Gastrocnemius medialis (tissue), 4 donors: ENCODE results near the gene RRBP1. TPM values are rescaled to one million over a fixed set of nuclear protein-coding genes. Genes with fewer than 3 reads are reported as not detected.

Experiments used
- ATAC-seq, 2 donors: fragments of 150-250 bp; one replicate each; pipeline ENCODE4 v1.9.1; 2016
- DNase-seq, 2 donors: peaks; one replicate each; pipeline ENCODE4 v3.0.0-alpha.2; 2019
- H3K27ac ChIP-seq, 4 donors: fragments of 200-600 bp; sonication (generic); 1 replicate in 1 of 4; 2 replicates in 3 of 4; pipeline ENCODE4 v1.5.1; 2016 to 2018; ENCODE audit warnings: mild to moderate bottlenecking in 2 of 4, moderate library complexity in 1 of 4
- H3K27me3 ChIP-seq, 3 donors: fragments of 200-600 bp; sonication (generic) in 2 of 3; 1 replicate in 1 of 3; 2 replicates in 2 of 3; pipeline versions ENCODE4 v1.5.1 to v1.6.0; 2016 to 2019; ENCODE audit warnings: mild to moderate bottlenecking in 1 of 3, moderate library complexity in 1 of 3
- H3K36me3 ChIP-seq, 2 donors: fragments of 200-600 bp; sonication (generic) in 1 of 2; one replicate each; pipeline ENCODE4 v1.5.1; 2017 to 2018
- H3K4me1 ChIP-seq, 2 donors: fragments of 200-600 bp; sonication (generic) in 1 of 2; one replicate each; pipeline ENCODE4 v1.5.1; 2016 to 2017; ENCODE audit warnings: mild to moderate bottlenecking in 2 of 2
- H3K4me3 ChIP-seq, 4 donors: fragments of 200-600 bp; sonication (generic) in 3 of 4; 1 replicate in 1 of 4; 2 replicates in 3 of 4; pipeline ENCODE4 v1.5.1; 2016 to 2019; ENCODE audit warnings: mild to moderate bottlenecking in 2 of 4
- H3K9me3 ChIP-seq, 3 donors: fragments of 200-600 bp; sonication (generic) in 2 of 3; 1 replicate in 1 of 3; 2 replicates in 2 of 3; pipeline ENCODE4 v1.5.1; 2016 to 2019
- POLR2A ChIP-seq, 2 donors: fragments of 450-650 bp; IDR thresholded peaks; one replicate each; pipeline ENCODE4 v1.6.1; 2017; ENCODE audit warnings: antibody characterized with exemption in 2 of 2, mild to moderate bottlenecking in 2 of 2, moderate library complexity in 2 of 2
- in situ Hi-C, 4 donors: fragments of 200-750 bp; cut with MboI; loops; one replicate each; pipeline versions ENCODE4 v1.15.0 to v1.8.0; 2017; ENCODE audit warnings: low sequenced_read_pairs in 4 of 4
- intact Hi-C: fragments of 100-400 bp; cut with DNase I; formaldehyde crosslinking; loops from one replicate; pipeline ENCODE4 v1.15.1; 2023; ENCODE audit warnings: low total_unique reads
- total RNA-seq, 4 donors: library from RNA; depleted of rRNA; stranded (reverse); fragments of >200 nt; gene quantifications; one replicate each; pipeline versions ENCODE4 v1.1.0 to v1.2.3, GENCODE V29; 2016
- TF ChIP-seq, protein P1 (sequence below), 5 experiments: fragments of 450-650 bp in 3 of 5; fragments of 200-600 bp in 2 of 5; sonication (generic) in 2 of 5; IDR thresholded peaks in 4 of 5; conservative IDR thresholded peaks in 1 of 5; 1 replicate in 4 of 5; 2 replicates in 1 of 5; pipeline ENCODE4 v1.5.1; 2016 to 2019; ENCODE audit warnings: antibody characterized with exemption in 5 of 5, mild to moderate bottlenecking in 3 of 5, moderate library complexity in 3 of 5

The RRBP1 gene
- total RNA-seq, 4 donors from 2014 or later = 14.1 to 22.7 (median 17.9) TPM

- no peak for ATAC-seq
- no peak for TF ChIP-seq POLR2A (IDR thresholded peaks at IDR 0.05)
- TF ChIP-seq, protein P1, sequence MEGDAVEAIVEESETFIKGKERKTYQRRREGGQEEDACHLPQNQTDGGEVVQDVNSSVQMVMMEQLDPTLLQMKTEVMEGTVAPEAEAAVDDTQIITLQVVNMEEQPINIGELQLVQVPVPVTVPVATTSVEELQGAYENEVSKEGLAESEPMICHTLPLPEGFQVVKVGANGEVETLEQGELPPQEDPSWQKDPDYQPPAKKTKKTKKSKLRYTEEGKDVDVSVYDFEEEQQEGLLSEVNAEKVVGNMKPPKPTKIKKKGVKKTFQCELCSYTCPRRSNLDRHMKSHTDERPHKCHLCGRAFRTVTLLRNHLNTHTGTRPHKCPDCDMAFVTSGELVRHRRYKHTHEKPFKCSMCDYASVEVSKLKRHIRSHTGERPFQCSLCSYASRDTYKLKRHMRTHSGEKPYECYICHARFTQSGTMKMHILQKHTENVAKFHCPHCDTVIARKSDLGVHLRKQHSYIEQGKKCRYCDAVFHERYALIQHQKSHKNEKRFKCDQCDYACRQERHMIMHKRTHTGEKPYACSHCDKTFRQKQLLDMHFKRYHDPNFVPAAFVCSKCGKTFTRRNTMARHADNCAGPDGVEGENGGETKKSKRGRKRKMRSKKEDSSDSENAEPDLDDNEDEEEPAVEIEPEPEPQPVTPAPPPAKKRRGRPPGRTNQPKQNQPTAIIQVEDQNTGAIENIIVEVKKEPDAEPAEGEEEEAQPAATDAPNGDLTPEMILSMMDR (IDR thresholded peaks at IDR 0.05 in 4 of 5, conservative IDR thresholded peaks at IDR 0.05 in 1 of 5) = no peak
Measured at GRCh38 chr20:17630806-17631195, 51.2 kb downstream of the RRBP1 start.

GRCh38 chr20:17630151-17630805 lies 51.8 kb downstream of the RRBP1 start:
- ATAC-seq = no peak
- Histone ChIP-seq H3K9me3 (no peaks in the 10 kb centered on the region), H3K27me3 (no peaks in the 10 kb centered on the region), H3K4me1 (peaks cover 0 to 2% of the 10 kb centered on the region in 2 donors), H3K36me3 (peaks cover 0 to 69% of the 10 kb centered on the region in 2 donors), H3K4me3 (no peak overlapping the region), H3K27ac (no peak overlapping the region)
- TF ChIP-seq POLR2A (IDR thresholded peaks at IDR 0.05) = no peak
- TF ChIP-seq, protein P1 (IDR thresholded peaks at IDR 0.05 in 4 of 5, conservative IDR thresholded peaks at IDR 0.05 in 1 of 5) = no peak
- intact Hi-C loops = no loop called here
- in situ Hi-C loops = no loop called here
- no peak for DNase-seq

More at GRCh38 chr20:17630806-17631195, 51.2 kb downstream of the RRBP1 start:
- Histone ChIP-seq H3K27me3 (no peaks in the 10 kb centered on the region), H3K4me1 (peaks cover 0 to 4% of the 10 kb centered on the region in 2 donors), H3K36me3 (peaks cover 0 to 74% of the 10 kb centered on the region in 2 donors), H3K4me3 (no peak overlapping the region), H3K9me3 (no peaks in the 10 kb centered on the region), H3K27ac (no peak overlapping the region)
- in situ Hi-C loops = no loop called here
- intact Hi-C loops = no loop called here
- DNase-seq = no peak

GRCh38 chr20:17629678-17630089 lies 52.4 kb downstream of the RRBP1 start:
- Histone ChIP-seq H3K9me3 (no peaks in the 10 kb centered on the region), H3K36me3 (peaks cover 0 to 66% of the 10 kb centered on the region in 2 donors), H3K27ac (no peak overlapping the region), H3K4me3 (no peak overlapping the region), H3K27me3 (no peaks in the 10 kb centered on the region), H3K4me1 (no peaks in the 10 kb centered on the region)
- intact Hi-C loops = no loop called here
- DNase-seq (no peak), ATAC-seq (no peak)
- in situ Hi-C loops = no loop called here
- TF ChIP-seq, protein P1 (IDR thresholded peaks at IDR 0.05 in 4 of 5, conservative IDR thresholded peaks at IDR 0.05 in 1 of 5) = no peak
- no peak for TF ChIP-seq POLR2A (IDR thresholded peaks at IDR 0.05)

DNA sequence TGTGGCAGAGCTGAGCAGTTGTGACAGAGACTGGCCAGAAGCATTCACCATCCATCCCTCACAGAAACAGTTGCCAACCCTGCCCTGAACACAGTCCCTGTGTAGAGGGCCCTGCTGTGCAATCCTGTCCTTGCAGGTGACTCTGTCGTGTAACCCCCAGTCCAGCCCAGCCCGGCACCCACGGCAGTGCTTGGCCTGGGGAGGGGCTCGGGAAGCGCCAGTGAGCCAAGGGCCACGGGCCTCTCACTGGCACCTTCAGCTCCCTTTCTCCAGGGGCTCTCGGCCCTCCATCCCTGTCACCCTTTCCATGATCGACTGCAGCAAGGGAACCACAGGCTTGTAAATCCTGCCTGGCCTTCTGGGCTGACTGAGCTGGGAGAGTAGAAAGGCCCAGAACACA lies 53.0 kb downstream of the RRBP1 start:
- no peak overlapping the region for H3K4me3 ChIP-seq
- intact Hi-C loops = no loop called here
- peaks cover 0 to 68% of the 10 kb centered on the region in 2 donors for H3K36me3 ChIP-seq
- H3K4me1 ChIP-seq = no peaks in the 10 kb centered on the region
- in situ Hi-C loops = no loop called here
- TF ChIP-seq POLR2A (IDR thresholded peaks at IDR 0.05) = no peak
- TF ChIP-seq, protein P1 (IDR thresholded peaks at IDR 0.05 in 4 of 5, conservative IDR thresholded peaks at IDR 0.05 in 1 of 5) = no peak
- H3K27ac ChIP-seq = no peak overlapping the region
- no peaks in the 10 kb centered on the region for H3K9me3 ChIP-seq
- ATAC-seq = no peak
- DNase-seq = no peak
- no peaks in the 10 kb centered on the region for H3K27me3 ChIP-seq
